NT2/D1 (cell line): ENCODE results near the gene ZMYND15.

Experiments used
- YY1 ChIP-seq: IDR thresholded peaks from 2 replicates; pipeline ENCODE4 v1.6.1; 2011; ENCODE audit not compliant: insufficient read length, insufficient read depth
- ZNF274 ChIP-seq: IDR thresholded peaks from 2 replicates; pipeline ENCODE4 v1.6.1; 2011; ENCODE audit warnings: mild to moderate bottlenecking, low read depth, low read length

- no peak for TF ChIP-seq ZNF274
- no peak for TF ChIP-seq YY1
Measured at GRCh38 chr17:4719146-4719545, 20.5 kb upstream of the ZMYND15 start.
